SU-DHL-6 (cell line): ENCODE results near the gene VWA7.

Experiments used
- CTCF ChIP-seq: fragments of 200-600 bp; sonication (generic); IDR thresholded peaks from one replicate; pipeline ENCODE4 v1.5.1; 2017; ENCODE audit warnings: antibody characterized with exemption, mild to moderate bottlenecking, low read length, moderate library complexity; ENCODE audit not compliant: insufficient read depth, poor library complexity, severe bottlenecking
- EZH2phosphoT487 ChIP-seq: fragments of 200-600 bp; sonication (generic), shearing (Covaris generic); conservative IDR thresholded peaks from 2 replicates; pipeline ENCODE4 v1.6.1; 2018; ENCODE audit warnings: mild to moderate bottlenecking, antibody characterized with exemption, low read length, moderate library complexity, mixed read lengths

DNA sequence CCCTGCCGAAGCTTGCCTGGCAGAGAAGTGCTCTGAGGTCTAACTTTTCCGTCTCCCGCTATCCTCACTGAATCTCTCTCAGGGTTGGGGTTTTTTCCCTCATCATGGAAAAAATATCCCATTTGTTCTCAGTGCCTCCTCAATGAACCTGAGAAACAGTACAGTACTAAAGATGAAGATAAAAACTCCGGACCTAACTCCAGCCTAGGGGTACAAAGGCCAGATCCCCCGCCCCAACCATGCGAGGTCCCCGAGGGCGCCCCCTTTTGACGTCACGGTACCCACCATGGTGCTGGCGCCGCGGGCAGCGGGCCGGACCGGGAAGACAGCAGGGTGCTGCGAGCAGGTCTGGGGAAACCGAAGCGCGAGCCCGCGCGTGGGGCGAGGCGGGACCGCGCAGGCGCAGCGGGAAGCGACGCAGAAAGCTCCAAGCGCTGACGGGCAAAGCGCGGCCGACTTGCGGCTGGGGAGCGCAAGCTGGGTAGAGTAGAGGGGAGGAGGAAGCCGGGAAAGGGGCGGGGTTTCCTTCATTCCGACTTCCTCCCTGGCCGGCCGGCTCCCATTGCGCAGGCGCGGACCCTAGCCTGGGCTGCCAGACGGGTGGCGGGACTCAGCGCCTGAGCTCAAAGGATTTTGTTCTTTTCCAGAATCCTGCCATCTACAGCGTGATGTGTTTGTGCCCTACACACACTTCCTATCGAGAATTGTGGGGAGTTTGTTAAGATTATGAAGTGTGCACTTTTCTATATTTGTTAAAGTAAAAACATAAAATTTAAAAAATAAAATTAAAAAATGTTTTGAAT is 29.5 kb upstream of the VWA7 start, which contains the start of gene LSM2:
- TF ChIP-seq CTCF (peak; percentile 50), EZH2phosphoT487 (no peak)
